ENCODE data around the gene S100A9.
"Not testable (repeated sequence)": the region's sequence is repeated elsewhere in the genome, so short reads cannot be mapped to it uniquely, and the experiment has no call there.

Gene S100A9

GRCh38 chr1:153313288-153313687 lies 44.4 kb upstream of the S100A9 start:
- TF ChIP-seq, protein P1, sequence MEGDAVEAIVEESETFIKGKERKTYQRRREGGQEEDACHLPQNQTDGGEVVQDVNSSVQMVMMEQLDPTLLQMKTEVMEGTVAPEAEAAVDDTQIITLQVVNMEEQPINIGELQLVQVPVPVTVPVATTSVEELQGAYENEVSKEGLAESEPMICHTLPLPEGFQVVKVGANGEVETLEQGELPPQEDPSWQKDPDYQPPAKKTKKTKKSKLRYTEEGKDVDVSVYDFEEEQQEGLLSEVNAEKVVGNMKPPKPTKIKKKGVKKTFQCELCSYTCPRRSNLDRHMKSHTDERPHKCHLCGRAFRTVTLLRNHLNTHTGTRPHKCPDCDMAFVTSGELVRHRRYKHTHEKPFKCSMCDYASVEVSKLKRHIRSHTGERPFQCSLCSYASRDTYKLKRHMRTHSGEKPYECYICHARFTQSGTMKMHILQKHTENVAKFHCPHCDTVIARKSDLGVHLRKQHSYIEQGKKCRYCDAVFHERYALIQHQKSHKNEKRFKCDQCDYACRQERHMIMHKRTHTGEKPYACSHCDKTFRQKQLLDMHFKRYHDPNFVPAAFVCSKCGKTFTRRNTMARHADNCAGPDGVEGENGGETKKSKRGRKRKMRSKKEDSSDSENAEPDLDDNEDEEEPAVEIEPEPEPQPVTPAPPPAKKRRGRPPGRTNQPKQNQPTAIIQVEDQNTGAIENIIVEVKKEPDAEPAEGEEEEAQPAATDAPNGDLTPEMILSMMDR (IDR thresholded peaks at IDR 0.05; ENCODE audit: insufficient read depth, low read length, poor library complexity, severe bottlenecking), result no peak
- Histone ChIP-seq H3K4me3 (replicated peaks; ENCODE audit: low read depth, low read length) (no peak overlapping the region), H3K36me3 (ENCODE audit: control insufficient read depth, insufficient read depth, low read length) (no peaks in the 10 kb centered on the region), H3K27me3 (replicated peaks; ENCODE audit: control insufficient read depth, insufficient read depth, low read length) (no peaks in the 10 kb centered on the region; the same call in 1 of the 2 replicates)
- no peak for DNase-seq (ENCODE audit: extremely low read depth, insufficient read length)

DNA sequence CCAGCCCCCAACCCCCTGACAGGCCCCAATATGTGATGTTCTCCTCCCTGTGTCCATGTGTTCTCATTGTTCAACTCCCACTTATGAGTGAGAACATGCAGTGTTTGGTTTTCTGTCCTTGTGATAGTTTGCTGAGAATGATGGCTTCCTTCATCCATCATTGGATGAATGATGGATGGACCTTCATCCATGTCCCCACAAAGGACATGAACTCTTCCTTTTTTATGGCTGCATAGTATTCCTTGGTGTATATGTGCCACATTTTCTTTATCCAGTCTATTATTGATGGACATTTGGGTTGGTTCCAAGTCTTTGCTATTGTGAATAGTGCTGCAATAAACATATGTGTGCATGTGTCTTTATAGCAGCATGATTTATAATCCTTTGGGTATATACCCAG lies 43.3 kb upstream of the S100A9 start:
- H3K36me3 ChIP-seq (ENCODE audit: control insufficient read depth, insufficient read depth, low read length); H3K27me3 ChIP-seq (replicated peaks; ENCODE audit: control insufficient read depth, insufficient read depth, low read length); DNase-seq (ENCODE audit: extremely low read depth, insufficient read length); H3K4me3 ChIP-seq (replicated peaks; ENCODE audit: low read depth, low read length): not testable (repeated sequence)

DNA sequence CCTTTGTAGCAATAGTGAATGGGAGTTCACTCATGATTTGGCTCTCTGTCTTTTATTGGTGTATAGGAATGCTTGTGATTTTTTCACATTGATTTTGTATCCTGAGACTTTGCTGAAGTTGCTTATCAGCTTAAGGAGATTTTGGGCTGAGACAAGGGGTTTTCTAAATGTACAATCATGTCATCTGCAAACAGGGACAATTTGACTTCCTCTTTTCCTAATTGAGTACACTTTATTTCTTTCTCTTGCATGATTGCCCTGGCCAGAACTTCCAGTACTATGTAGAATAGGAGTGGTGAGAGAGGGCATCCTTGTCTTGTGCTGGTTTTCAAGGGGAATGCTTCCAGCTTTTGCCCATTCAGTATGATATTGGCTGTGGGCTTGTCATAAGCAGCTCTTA lies 41.6 kb upstream of the S100A9 start:
- not testable (repeated sequence) for H3K36me3 ChIP-seq (ENCODE audit: control insufficient read depth, insufficient read depth, low read length); H3K4me3 ChIP-seq (replicated peaks; ENCODE audit: low read depth, low read length); DNase-seq (ENCODE audit: extremely low read depth, insufficient read length); H3K27me3 ChIP-seq (replicated peaks; ENCODE audit: control insufficient read depth, insufficient read depth, low read length)

DNA sequence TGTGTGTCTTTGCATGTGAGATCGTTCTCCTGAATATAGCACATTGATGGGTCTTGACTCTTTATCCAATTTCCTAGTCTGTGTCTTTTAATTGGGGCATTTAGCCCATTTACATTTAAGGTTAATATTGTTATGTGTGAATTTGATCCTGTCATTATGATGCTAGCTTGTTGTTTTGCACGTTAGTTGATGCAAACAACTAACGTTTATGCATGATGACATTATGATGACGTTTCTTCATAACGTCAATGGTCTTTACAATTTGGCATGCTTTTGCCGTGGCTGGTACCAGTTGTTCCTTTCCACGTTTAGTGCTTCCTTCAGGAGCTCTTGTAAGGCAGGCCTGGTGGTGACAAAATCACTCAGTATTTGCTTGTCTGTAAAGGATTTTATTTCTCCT lies 39.5 kb upstream of the S100A9 start:
- not testable (repeated sequence) for H3K4me3 ChIP-seq (replicated peaks; ENCODE audit: low read depth, low read length); H3K27me3 ChIP-seq (replicated peaks; ENCODE audit: control insufficient read depth, insufficient read depth, low read length); H3K36me3 ChIP-seq (ENCODE audit: control insufficient read depth, insufficient read depth, low read length); DNase-seq (ENCODE audit: extremely low read depth, insufficient read length)

- Histone ChIP-seq H3K27me3 (replicated peaks; ENCODE audit: control insufficient read depth, insufficient read depth, low read length) (no peaks in the 10 kb centered on the region), H3K36me3 (ENCODE audit: control insufficient read depth, insufficient read depth, low read length) (no peaks in the 10 kb centered on the region), H3K4me3 (replicated peaks; ENCODE audit: low read depth, low read length) (no peak overlapping the region)
- TF ChIP-seq, protein P1 (IDR thresholded peaks at IDR 0.05; ENCODE audit: insufficient read depth, low read length, poor library complexity, severe bottlenecking), result no peak
- no peak for DNase-seq (ENCODE audit: extremely low read depth, insufficient read length)
Observed at GRCh38 chr1:153322568-153322967, 35.1 kb upstream of the S100A9 start.

GRCh38 chr1:153324912-153325311 lies 32.7 kb upstream of the S100A9 start:
- TF ChIP-seq, protein P1 (IDR thresholded peaks at IDR 0.05; ENCODE audit: insufficient read depth, low read length, poor library complexity, severe bottlenecking), result no peak
- no peaks in the 10 kb centered on the region for H3K27me3 ChIP-seq (replicated peaks; ENCODE audit: control insufficient read depth, insufficient read depth, low read length)
- H3K36me3 ChIP-seq (ENCODE audit: control insufficient read depth, insufficient read depth, low read length), result no peaks in the 10 kb centered on the region
- DNase-seq (ENCODE audit: extremely low read depth, insufficient read length), result no peak
- H3K4me3 ChIP-seq (replicated peaks; ENCODE audit: low read depth, low read length), result no peak overlapping the region

DNA sequence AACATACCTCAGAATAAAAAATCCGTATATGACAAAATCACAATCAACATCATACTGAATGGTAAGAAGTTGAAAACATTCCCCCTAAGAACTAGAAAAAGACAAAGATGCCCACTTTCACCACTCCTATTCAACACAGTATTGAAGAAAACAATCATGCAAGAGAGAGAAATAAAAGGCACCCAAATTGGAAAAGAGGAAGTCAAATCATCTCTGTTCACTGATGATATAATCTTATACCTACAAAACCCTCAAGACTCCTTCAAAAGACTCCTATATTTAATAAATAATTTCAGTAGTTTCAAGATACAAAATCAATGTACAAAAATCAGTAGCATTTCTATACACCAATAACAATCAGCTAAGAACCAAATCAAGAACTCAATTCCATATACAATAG lies 23.8 kb upstream of the S100A9 start:
- Histone ChIP-seq H3K27me3 (replicated peaks; ENCODE audit: control insufficient read depth, insufficient read depth, low read length) (no peaks in the 10 kb centered on the region), H3K4me3 (replicated peaks; ENCODE audit: low read depth, low read length) (no peak overlapping the region), H3K36me3 (ENCODE audit: control insufficient read depth, insufficient read depth, low read length) (no peaks in the 10 kb centered on the region; the same call in 1 of the 2 replicates)
- TF ChIP-seq, protein P1 (IDR thresholded peaks at IDR 0.05; ENCODE audit: insufficient read depth, low read length, poor library complexity, severe bottlenecking), result no peak
- no peak for DNase-seq (ENCODE audit: extremely low read depth, insufficient read length)

Data from GM06990 (cell line).